Cardiac muscle cell (in vitro differentiated cells and primary cell): ENCODE data around the gene DCHS2. TPM values are rescaled to one million over a fixed set of nuclear protein-coding genes. Genes with fewer than 3 reads are reported as not detected.

Source experiments
- DNase-seq, 2 donors: peaks; one replicate each; pipeline versions ENCODE4 v3.0.0 to v3.0.0-alpha.2; 2010 to 2017; ENCODE audit warnings: low read depth in 1 of 2, low spot score in 1 of 2
- H3K27ac ChIP-seq: fragments of 200-600 bp; sonication (generic); 2 replicates; pipeline ENCODE4 v1.5.1; 2016
- H3K27me3 ChIP-seq: fragments of 200-600 bp; sonication (generic); 2 replicates; pipeline ENCODE4 v1.6.0; 2016; ENCODE audit warnings: control low read depth
- H3K36me3 ChIP-seq: fragments of 200-600 bp; sonication (generic); 2 replicates; pipeline ENCODE4 v1.5.1; 2016; ENCODE audit warnings: control low read depth
- H3K4me1 ChIP-seq: fragments of 200-600 bp; sonication (generic); 2 replicates; pipeline ENCODE4 v1.8.1; 2017; ENCODE audit warnings: low read depth, mild to moderate bottlenecking, mixed run types
- H3K4me3 ChIP-seq: fragments of 200-600 bp; sonication (generic); 2 replicates; pipeline ENCODE4 v1.5.1; 2016; ENCODE audit warnings: mild to moderate bottlenecking
- H3K9me3 ChIP-seq: fragments of 200-600 bp; sonication (generic); 2 replicates; pipeline ENCODE4 v1.5.1; 2017; ENCODE audit warnings: low read depth, mild to moderate bottlenecking, control low read depth
- CTCF ChIP-seq: IDR thresholded peaks from 2 replicates; pipeline ENCODE4 v1.5.1; 2012; ENCODE audit warnings: low read depth, mild to moderate bottlenecking, low read length
- polyA plus RNA-seq: library from polyadenylated mRNA; unstranded; fragments of >200 nt; fragmentation: Nextera tagmentation; extraction: Ambion mirVana; gene quantifications from 2 replicates; pipeline ENCODE4 v1.2.1, GENCODE V29; 2016
- total RNA-seq: library from RNA; depleted of rRNA; stranded (reverse); fragments of >200 nt; gene quantifications from 2 replicates; pipeline ENCODE4 v1.2.3, GENCODE V29; 2016

DCHS2 gene
- total and polyA plus RNA-seq, 2 experiments from 2014 or later: 0.09 TPM; not detected in 1

- Histone ChIP-seq H3K4me1 (no peaks in the 10 kb centered on the region), H3K9me3 (no peaks in the 10 kb centered on the region), H3K4me3 (no peak overlapping the region), H3K27ac (no peak overlapping the region), H3K36me3 (no peaks in the 10 kb centered on the region), H3K27me3 (peaks cover 62% of the 10 kb centered on the region)
- no peak for TF ChIP-seq CTCF
- DNase-seq: no peak
Observed at GRCh38 chr4:154427149-154427548, 64.5 kb downstream of the DCHS2 start.

- Histone ChIP-seq H3K4me3 (no peak overlapping the region), H3K4me1 (no peaks in the 10 kb centered on the region), H3K9me3 (no peaks in the 10 kb centered on the region), H3K36me3 (no peaks in the 10 kb centered on the region), H3K27me3 (peaks cover 66% of the 10 kb centered on the region), H3K27ac (no peak overlapping the region)
- DNase-seq: no peak
- no peak for TF ChIP-seq CTCF
Observed at GRCh38 chr4:154425514-154425913, 66.1 kb downstream of the DCHS2 start.

- no peak for TF ChIP-seq CTCF
- no peak overlapping the region for H3K4me3 ChIP-seq
- DNase-seq: no peak
- no peaks in the 10 kb centered on the region for H3K36me3 ChIP-seq
- H3K4me1 ChIP-seq: no peaks in the 10 kb centered on the region
- H3K9me3 ChIP-seq: no peaks in the 10 kb centered on the region
- peaks cover 66% of the 10 kb centered on the region for H3K27me3 ChIP-seq
- H3K27ac ChIP-seq: no peak overlapping the region
Observed at GRCh38 chr4:154424810-154425484, 66.7 kb downstream of the DCHS2 start.

- no peak for TF ChIP-seq CTCF
- no peak for DNase-seq
- Histone ChIP-seq H3K36me3 (no peaks in the 10 kb centered on the region), H3K4me1 (peaks cover 4% of the 10 kb centered on the region), H3K4me3 (no peak overlapping the region), H3K27ac (no peak overlapping the region), H3K27me3 (peaks cover 68% of the 10 kb centered on the region), H3K9me3 (no peaks in the 10 kb centered on the region)
Observed at GRCh38 chr4:154422152-154422551, 69.4 kb downstream of the DCHS2 start.

- Histone ChIP-seq H3K36me3 (no peaks in the 10 kb centered on the region), H3K27me3 (peaks cover 65% of the 10 kb centered on the region), H3K27ac (no peak overlapping the region), H3K4me1 (peaks cover 4% of the 10 kb centered on the region), H3K4me3 (no peak overlapping the region), H3K9me3 (no peaks in the 10 kb centered on the region)
- no peak for TF ChIP-seq CTCF
- DNase-seq: no peak
Observed at GRCh38 chr4:154421618-154422017, 70.0 kb downstream of the DCHS2 start.
